Subcutaneous abdominal adipose tissue (tissue), 5 donors: Measurements from ENCODE around the gene PACRG.

Experiments
- H3K27ac ChIP-seq: one replicate; pipeline ENCODE4 v1.7.0; 2013; ENCODE audit warnings: low read depth, mild to moderate bottlenecking, inconsistent platforms, low read length, moderate library complexity
- H3K27me3 ChIP-seq, 5 donors: one replicate each; pipeline ENCODE4 v1.7.0; 2013; ENCODE audit warnings: low read length in 5 of 5, inconsistent platforms in 1 of 5; ENCODE audit not compliant: control insufficient read depth in 5 of 5, insufficient read depth in 4 of 5
- H3K36me3 ChIP-seq, 5 donors: one replicate each; pipeline ENCODE4 v1.7.0; 2013; ENCODE audit warnings: low read length in 5 of 5; ENCODE audit not compliant: control insufficient read depth in 5 of 5, insufficient read depth in 5 of 5
- H3K4me1 ChIP-seq, 5 donors: one replicate each; pipeline ENCODE4 v1.7.0; 2013; ENCODE audit warnings: low read length in 5 of 5, mild to moderate bottlenecking in 3 of 5, moderate library complexity in 1 of 5; ENCODE audit not compliant: control insufficient read depth in 5 of 5, insufficient read depth in 5 of 5
- H3K4me3 ChIP-seq, 5 donors: one replicate each; pipeline ENCODE4 v1.7.0; 2013; ENCODE audit warnings: low read length in 5 of 5, low read depth in 1 of 5
- H3K9ac ChIP-seq, 5 donors: one replicate each; pipeline ENCODE4 v1.7.0; 2013; ENCODE audit warnings: low read length in 5 of 5, mild to moderate bottlenecking in 4 of 5, moderate library complexity in 3 of 5
- H3K9me3 ChIP-seq, 5 donors: one replicate each; pipeline ENCODE4 v1.7.0; 2013; ENCODE audit warnings: low read length in 5 of 5; ENCODE audit not compliant: control insufficient read depth in 5 of 5
- donor health status: healthy.
- donor health status: healthy.
- donor health status: healthy.
- donor health status: healthy.
- donor health status: healthy.

The PACRG gene

DNA sequence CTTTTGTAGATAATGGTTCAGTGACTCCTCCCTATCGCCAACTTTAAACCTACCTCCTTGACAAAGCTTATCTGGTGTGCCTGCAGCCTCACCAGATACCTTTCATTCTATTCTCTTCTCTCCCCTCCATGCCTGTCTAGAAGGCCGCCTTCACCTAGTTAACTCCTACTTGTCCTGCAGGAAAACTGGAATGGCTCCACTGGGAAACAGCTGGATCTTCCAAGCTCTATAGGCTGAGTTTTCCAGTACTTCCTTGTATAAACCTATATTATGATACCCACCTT, 6.4 kb upstream of the PACRG start:
- H3K27ac ChIP-seq: no peak overlapping the region
- no peak overlapping the region for H3K4me3 ChIP-seq
- H3K4me1 ChIP-seq: peaks cover 0 to 5% (median under 1%) of the 10 kb centered on the region in 5 donors
- no peaks in the 10 kb centered on the region for H3K36me3 ChIP-seq
- H3K9ac ChIP-seq: no peak overlapping the region
- H3K9me3 ChIP-seq: peaks cover 0 to 6% (median 0%) of the 10 kb centered on the region in 5 donors
- H3K27me3 ChIP-seq: no peaks in the 10 kb centered on the region

- Histone ChIP-seq H3K27ac (no peak overlapping the region), H3K36me3 (no peaks in the 10 kb centered on the region), H3K4me1 (peaks cover 0 to 13% (median 7%) of the 10 kb centered on the region in 5 donors), H3K9ac (no peak overlapping the region), H3K27me3 (no peaks in the 10 kb centered on the region), H3K4me3 (no peak overlapping the region), H3K9me3 (no peaks in the 10 kb centered on the region)
Measured at GRCh38 chr6:162722226-162722625, 5.5 kb upstream of the PACRG start.

- Histone ChIP-seq H3K27ac (no peak overlapping the region), H3K27me3 (no peaks in the 10 kb centered on the region), H3K9ac (no peak overlapping the region), H3K36me3 (no peaks in the 10 kb centered on the region), H3K9me3 (no peaks in the 10 kb centered on the region), H3K4me1 (peaks cover 0 to 13% (median 7%) of the 10 kb centered on the region in 5 donors), H3K4me3 (no peak overlapping the region)
Measured at GRCh38 chr6:162722633-162723032, 5.1 kb upstream of the PACRG start.

- no peaks in the 10 kb centered on the region for H3K36me3 ChIP-seq
- H3K4me1 ChIP-seq: peaks cover 0 to 19% (median 14%) of the 10 kb centered on the region in 5 donors
- peak overlapping the region; percentile 82 for H3K27ac ChIP-seq
- no peaks in the 10 kb centered on the region for H3K27me3 ChIP-seq
- H3K4me3 ChIP-seq: peak overlapping the region; percentile 68 to 88 (median 83)
- peaks cover 0 to 12% (median 4%) of the 10 kb centered on the region in 5 donors for H3K9me3 ChIP-seq
- H3K9ac ChIP-seq: peak overlapping the region in 4 of 5 donors; percentile 86 to 94 (median 90)
Measured at GRCh38 chr6:162726947-162727321, 840 bp upstream of the PACRG start.

- Histone ChIP-seq H3K9ac (peak overlapping the region in 3 of 5 donors; percentile 22 to 94 (median 51)), H3K9me3 (peaks cover 0 to 12% (median 4%) of the 10 kb centered on the region in 5 donors), H3K4me3 (peak overlapping the region; percentile 59 to 88 (median 83)), H3K27me3 (no peaks in the 10 kb centered on the region), H3K27ac (peak overlapping the region; percentile 54), H3K36me3 (no peaks in the 10 kb centered on the region), H3K4me1 (peaks cover 0 to 14% (median 14%) of the 10 kb centered on the region in 5 donors)
Measured at GRCh38 chr6:162728197-162728596, 423 bp downstream of the PACRG start.

DNA sequence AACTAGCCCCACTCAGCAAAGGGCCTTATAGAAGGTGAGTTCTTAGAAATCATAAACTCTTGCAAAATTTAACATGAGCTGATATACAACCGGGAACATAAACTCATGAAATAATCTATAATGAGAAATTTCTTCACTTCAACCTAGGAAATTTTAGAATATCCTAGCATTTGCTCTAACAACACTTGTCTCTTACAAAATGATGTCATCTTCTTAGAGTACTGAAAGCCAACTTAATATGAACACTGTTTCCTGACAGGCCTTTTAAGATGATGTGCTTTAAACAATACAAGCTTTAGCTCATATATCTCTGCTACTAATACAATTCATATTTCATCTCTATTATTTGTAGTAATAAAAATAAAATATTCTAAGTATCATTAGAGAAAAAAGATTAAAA, 932 bp downstream of the PACRG start:
- no peaks in the 10 kb centered on the region for H3K27me3 ChIP-seq
- no peaks in the 10 kb centered on the region for H3K36me3 ChIP-seq
- no peak overlapping the region for H3K4me3 ChIP-seq
- H3K9me3 ChIP-seq: peaks cover 0 to 12% (median 4%) of the 10 kb centered on the region in 5 donors
- no peak overlapping the region for H3K9ac ChIP-seq
- peaks cover 0 to 14% (median 14%) of the 10 kb centered on the region in 5 donors for H3K4me1 ChIP-seq
- peak overlapping the region; percentile 54 for H3K27ac ChIP-seq

GRCh38 chr6:162730502-162730901, 2.7 kb downstream of the PACRG start:
- peaks cover 0 to 14% (median 14%) of the 10 kb centered on the region in 5 donors for H3K4me1 ChIP-seq
- H3K9ac ChIP-seq: no peak overlapping the region
- no peaks in the 10 kb centered on the region for H3K36me3 ChIP-seq
- H3K27ac ChIP-seq: no peak overlapping the region
- H3K9me3 ChIP-seq: peaks cover 0 to 12% (median 4%) of the 10 kb centered on the region in 5 donors
- no peak overlapping the region for H3K4me3 ChIP-seq
- no peaks in the 10 kb centered on the region for H3K27me3 ChIP-seq

DNA sequence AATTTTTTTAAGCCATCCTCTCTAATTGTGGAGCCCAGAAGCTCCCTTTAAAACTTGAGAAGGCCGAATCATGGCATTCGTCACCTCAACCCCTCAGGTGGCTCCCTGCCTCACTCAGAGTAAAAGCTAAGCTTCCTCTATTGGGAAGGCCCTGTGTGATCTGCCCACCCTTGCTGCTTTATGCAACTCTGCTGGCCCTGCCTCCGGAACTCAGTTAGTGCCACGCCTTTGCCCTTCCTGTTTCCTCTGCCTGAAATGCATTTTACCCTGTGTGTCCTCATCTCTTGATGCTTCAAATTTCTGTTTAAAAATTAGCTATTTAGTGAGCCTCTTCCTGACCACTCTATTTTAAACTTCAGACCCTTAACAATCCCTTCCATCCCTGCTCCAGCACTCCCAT, 5.7 kb downstream of the PACRG start:
- no peak overlapping the region for H3K9ac ChIP-seq
- no peak overlapping the region for H3K27ac ChIP-seq
- no peaks in the 10 kb centered on the region for H3K36me3 ChIP-seq
- no peaks in the 10 kb centered on the region for H3K27me3 ChIP-seq
- H3K9me3 ChIP-seq: peaks cover 0 to 12% (median 4%) of the 10 kb centered on the region in 5 donors
- peaks cover 0 to under 1% (median 0%) of the 10 kb centered on the region in 5 donors for H3K4me1 ChIP-seq
- H3K4me3 ChIP-seq: no peak overlapping the region

- Histone ChIP-seq H3K36me3 (no peaks in the 10 kb centered on the region), H3K27me3 (no peaks in the 10 kb centered on the region), H3K9me3 (no peaks in the 10 kb centered on the region), H3K27ac (no peak overlapping the region), H3K9ac (no peak overlapping the region), H3K4me1 (no peaks in the 10 kb centered on the region), H3K4me3 (no peak overlapping the region)
Measured at GRCh38 chr6:162736961-162737360, 9.2 kb downstream of the PACRG start.

GRCh38 chr6:162750776-162751175, 23.0 kb downstream of the PACRG start:
- Histone ChIP-seq H3K27me3 (no peaks in the 10 kb centered on the region), H3K9ac (no peak overlapping the region), H3K4me1 (no peaks in the 10 kb centered on the region), H3K36me3 (no peaks in the 10 kb centered on the region), H3K4me3 (no peak overlapping the region), H3K27ac (no peak overlapping the region), H3K9me3 (no peaks in the 10 kb centered on the region)
